MM.1S (cell line): ENCODE measurements around the gene GOLT1A.

Experiments
- EZH2 ChIP-seq: fragments of 300-600 bp; sonication (generic); optimal IDR thresholded peaks from 2 replicates; pipeline ENCODE3; 2017; ENCODE audit warnings: low read depth, mild to moderate bottlenecking, antibody characterized with exemption, low read length, mixed read lengths
- TF ChIP-seq, protein P1 (sequence below): fragments of 300-600 bp; sonication (generic); IDR thresholded peaks from 2 replicates; pipeline ENCODE4 v1.5.1; 2016; ENCODE audit warnings: antibody characterized with exemption, low read length, mixed read lengths

DNA sequence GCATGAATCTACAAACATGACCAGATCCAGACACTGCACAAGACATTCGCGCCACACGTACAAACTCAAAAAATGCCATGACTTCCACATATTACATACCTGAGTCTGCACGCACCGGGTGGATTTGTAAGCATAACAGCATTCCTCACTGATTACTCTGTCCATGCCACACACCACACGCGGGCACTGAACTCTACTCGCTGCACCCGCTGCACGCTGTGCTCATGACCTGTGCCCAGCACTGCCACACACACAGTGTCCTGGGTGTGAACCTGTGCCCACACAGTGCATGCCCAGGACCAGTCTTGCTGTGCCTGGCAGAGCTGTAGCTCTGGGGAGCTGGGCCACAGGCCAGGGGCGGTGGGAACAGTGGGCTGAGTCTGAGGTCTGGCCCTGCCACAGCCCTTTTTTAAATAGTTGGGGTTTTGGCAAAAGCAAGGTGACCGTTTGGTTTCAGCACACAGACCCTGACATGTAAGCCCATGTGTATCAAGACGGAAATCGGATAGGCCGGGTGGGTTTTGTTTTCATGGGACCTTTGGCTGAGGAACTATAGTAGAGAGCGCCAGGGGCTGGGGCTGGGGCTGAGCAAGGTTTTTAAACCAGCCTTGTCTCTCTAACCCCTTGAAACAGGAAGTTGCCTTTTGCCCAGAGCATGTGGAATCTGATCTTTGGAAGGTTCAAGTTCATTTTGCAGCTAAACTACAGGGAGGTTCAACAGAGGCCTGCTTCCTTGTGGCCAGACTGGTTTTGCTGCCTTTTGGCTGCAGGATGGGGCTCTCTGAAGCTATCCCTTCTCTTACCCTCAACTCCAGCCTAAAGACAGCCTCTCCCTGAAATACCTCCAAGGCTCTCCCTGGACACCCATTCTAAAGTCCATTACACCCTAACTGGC is 12.3 kb upstream of the GOLT1A start:
- TF ChIP-seq, protein P1, sequence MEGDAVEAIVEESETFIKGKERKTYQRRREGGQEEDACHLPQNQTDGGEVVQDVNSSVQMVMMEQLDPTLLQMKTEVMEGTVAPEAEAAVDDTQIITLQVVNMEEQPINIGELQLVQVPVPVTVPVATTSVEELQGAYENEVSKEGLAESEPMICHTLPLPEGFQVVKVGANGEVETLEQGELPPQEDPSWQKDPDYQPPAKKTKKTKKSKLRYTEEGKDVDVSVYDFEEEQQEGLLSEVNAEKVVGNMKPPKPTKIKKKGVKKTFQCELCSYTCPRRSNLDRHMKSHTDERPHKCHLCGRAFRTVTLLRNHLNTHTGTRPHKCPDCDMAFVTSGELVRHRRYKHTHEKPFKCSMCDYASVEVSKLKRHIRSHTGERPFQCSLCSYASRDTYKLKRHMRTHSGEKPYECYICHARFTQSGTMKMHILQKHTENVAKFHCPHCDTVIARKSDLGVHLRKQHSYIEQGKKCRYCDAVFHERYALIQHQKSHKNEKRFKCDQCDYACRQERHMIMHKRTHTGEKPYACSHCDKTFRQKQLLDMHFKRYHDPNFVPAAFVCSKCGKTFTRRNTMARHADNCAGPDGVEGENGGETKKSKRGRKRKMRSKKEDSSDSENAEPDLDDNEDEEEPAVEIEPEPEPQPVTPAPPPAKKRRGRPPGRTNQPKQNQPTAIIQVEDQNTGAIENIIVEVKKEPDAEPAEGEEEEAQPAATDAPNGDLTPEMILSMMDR, result no peak
- no peak for TF ChIP-seq EZH2
